Measurements from ENCODE around the gene EXPH5.

Gene EXPH5

GRCh38 chr11:108576523-108576922 lies 17.0 kb downstream of the EXPH5 start:
- no peak for TF ChIP-seq OSR1 (CRISPR knock-in tag; IDR thresholded peaks at IDR 0.05)
- no peak for TF ChIP-seq ZFP30 (CRISPR knock-in tag; IDR thresholded peaks at IDR 0.05)
- no peak for TF ChIP-seq TOX (CRISPR knock-in tag; IDR thresholded peaks at IDR 0.05; ENCODE audit: borderline replicate concordance)
- no peak for TF ChIP-seq TSHZ2 (CRISPR knock-in tag; IDR thresholded peaks at IDR 0.05)
- no peak for TF ChIP-seq ZNF565 (CRISPR knock-in tag; conservative IDR thresholded peaks at IDR 0.05; ENCODE audit: low read depth)
- TF ChIP-seq RARB (CRISPR knock-in tag; IDR thresholded peaks at IDR 0.05) = no peak
- no peak for TF ChIP-seq SNAI2 (CRISPR knock-in tag; IDR thresholded peaks at IDR 0.05)
- no peak for TF ChIP-seq ZFP3 (CRISPR knock-in tag; IDR thresholded peaks at IDR 0.05)
- no peak for TF ChIP-seq ISL1 (CRISPR knock-in tag; IDR thresholded peaks at IDR 0.05)
- no peak for TF ChIP-seq ZC3H10 (CRISPR knock-in tag; IDR thresholded peaks at IDR 0.05)
- no peak for TF ChIP-seq PPARA (CRISPR knock-in tag; IDR thresholded peaks at IDR 0.05; ENCODE audit: borderline replicate concordance)
- TF ChIP-seq BACH2 (CRISPR knock-in tag; IDR thresholded peaks at IDR 0.05; ENCODE audit: borderline replicate concordance) = no peak
- no peak for TF ChIP-seq ZNF8 (CRISPR knock-in tag; IDR thresholded peaks at IDR 0.05)
- no peak for TF ChIP-seq ZNF70 (CRISPR knock-in tag; IDR thresholded peaks at IDR 0.05)
- no peak for TF ChIP-seq PATZ1 (CRISPR knock-in tag; IDR thresholded peaks at IDR 0.05; ENCODE audit: borderline replicate concordance)
- TF ChIP-seq ARNTL (CRISPR knock-in tag; IDR thresholded peaks at IDR 0.05; ENCODE audit: borderline replicate concordance, low read depth) = no peak
- TF ChIP-seq TCF4 (CRISPR knock-in tag; IDR thresholded peaks at IDR 0.05; ENCODE audit: borderline replicate concordance) = no peak
- TF ChIP-seq GLIS3 (CRISPR knock-in tag; IDR thresholded peaks at IDR 0.05) = no peak
- TF ChIP-seq CSRNP3 (CRISPR knock-in tag; IDR thresholded peaks at IDR 0.05) = no peak
- ATAC-seq = no peak

- no peak for ATAC-seq
- TF ChIP-seq SNAI2 (CRISPR knock-in tag; IDR thresholded peaks at IDR 0.05) (no peak), OSR1 (CRISPR knock-in tag; IDR thresholded peaks at IDR 0.05) (no peak), GLIS3 (CRISPR knock-in tag; IDR thresholded peaks at IDR 0.05) (no peak), CREB5 (CRISPR knock-in tag; IDR thresholded peaks at IDR 0.05; ENCODE audit: low read depth) (no peak), TOX (CRISPR knock-in tag; IDR thresholded peaks at IDR 0.05; ENCODE audit: borderline replicate concordance) (no peak), ZFP3 (CRISPR knock-in tag; IDR thresholded peaks at IDR 0.05) (no peak), BACH2 (CRISPR knock-in tag; IDR thresholded peaks at IDR 0.05; ENCODE audit: borderline replicate concordance) (no peak), ZNF8 (CRISPR knock-in tag; IDR thresholded peaks at IDR 0.05) (no peak), ZNF70 (CRISPR knock-in tag; IDR thresholded peaks at IDR 0.05) (no peak), ESRRG (CRISPR knock-in tag; IDR thresholded peaks at IDR 0.05) (no peak)
Observed at GRCh38 chr11:108574675-108575074, 18.9 kb downstream of the EXPH5 start.

GRCh38 chr11:108571001-108571400 lies 22.6 kb downstream of the EXPH5 start:
- no peak for ATAC-seq
- TF ChIP-seq TCF4 (CRISPR knock-in tag; IDR thresholded peaks at IDR 0.05; ENCODE audit: borderline replicate concordance) (no peak), OSR1 (CRISPR knock-in tag; IDR thresholded peaks at IDR 0.05) (no peak), ZNF565 (CRISPR knock-in tag; conservative IDR thresholded peaks at IDR 0.05; ENCODE audit: low read depth) (no peak), ESRRG (CRISPR knock-in tag; IDR thresholded peaks at IDR 0.05) (no peak), ZNF70 (CRISPR knock-in tag; IDR thresholded peaks at IDR 0.05) (no peak), RARB (CRISPR knock-in tag; IDR thresholded peaks at IDR 0.05) (no peak), ARNTL (CRISPR knock-in tag; IDR thresholded peaks at IDR 0.05; ENCODE audit: borderline replicate concordance, low read depth) (no peak), POU6F1 (CRISPR knock-in tag; IDR thresholded peaks at IDR 0.05; ENCODE audit: borderline replicate concordance, low read depth) (no peak), BACH2 (CRISPR knock-in tag; IDR thresholded peaks at IDR 0.05; ENCODE audit: borderline replicate concordance) (no peak), CSRNP3 (CRISPR knock-in tag; IDR thresholded peaks at IDR 0.05) (no peak), ZC3H10 (CRISPR knock-in tag; IDR thresholded peaks at IDR 0.05) (no peak), TSHZ2 (CRISPR knock-in tag; IDR thresholded peaks at IDR 0.05) (no peak), TOX (CRISPR knock-in tag; IDR thresholded peaks at IDR 0.05; ENCODE audit: borderline replicate concordance) (no peak), ZFP30 (CRISPR knock-in tag; IDR thresholded peaks at IDR 0.05) (no peak), ISL1 (CRISPR knock-in tag; IDR thresholded peaks at IDR 0.05) (no peak), ZFP3 (CRISPR knock-in tag; IDR thresholded peaks at IDR 0.05) (no peak)
